Measurements from ENCODE around the gene SRRM2.

- no peak for TF ChIP-seq EZH2phosphoT487 (IDR thresholded peaks at IDR 0.05; ENCODE audit: borderline replicate concordance)
- TF ChIP-seq CTCF (conservative IDR thresholded peaks at IDR 0.05; ENCODE audit: low read length): no peak
These were observed 6.5 kb upstream of the SRRM2 start for GRCh38 chr16:2745961-2746360.
